SK-N-SH (cell line): ENCODE data around the gene SP140.

Experiments used
- EP300 ChIP-seq, 2 experiments: IDR thresholded peaks; 2 replicates each; pipeline versions ENCODE4 v1.4.0 to v1.6.1; 2012; ENCODE audit warnings: borderline replicate concordance in 1 of 2, low read depth in 1 of 2, low read length in 1 of 2
- EZH2phosphoT487 ChIP-seq: fragments of 200-600 bp; sonication (generic); IDR thresholded peaks from 2 replicates; pipeline ENCODE4 v1.6.1; 2017; ENCODE audit warnings: low read depth, mixed run types, mild to moderate bottlenecking, antibody characterized with exemption, moderate library complexity, borderline replicate concordance
- GABPA ChIP-seq: IDR thresholded peaks from 2 replicates; pipeline ENCODE4 v1.4.0; 2012; ENCODE audit warnings: low read depth, mild to moderate bottlenecking
- NFIC ChIP-seq: IDR thresholded peaks from 2 replicates; pipeline ENCODE4 v1.4.0; 2012; ENCODE audit warnings: borderline replicate concordance
- NRF1 ChIP-seq: IDR thresholded peaks from 2 replicates; pipeline ENCODE4 v1.6.1; 2012; ENCODE audit warnings: low read depth, mild to moderate bottlenecking, low read length
- RAD21 ChIP-seq: IDR thresholded peaks from 2 replicates; pipeline ENCODE4 v1.6.1; 2012; ENCODE audit warnings: mild to moderate bottlenecking, low read length
- SIN3A ChIP-seq: IDR thresholded peaks from 2 replicates; pipeline ENCODE4 v1.6.1; 2012; ENCODE audit warnings: low read depth, mild to moderate bottlenecking, low read length, moderate library complexity, borderline replicate concordance
- SMC3 ChIP-seq: IDR thresholded peaks from 2 replicates; pipeline ENCODE4 v1.6.1; 2012; ENCODE audit warnings: low read depth, low read length, improper control_type of control experiment
- TAF1 ChIP-seq: IDR thresholded peaks from 2 replicates; pipeline ENCODE4 v1.6.1; 2012; ENCODE audit warnings: low read depth, mild to moderate bottlenecking, low read length, moderate library complexity, borderline replicate concordance
- YY1 ChIP-seq: IDR thresholded peaks from 2 replicates; pipeline ENCODE4 v1.4.0; 2012; ENCODE audit warnings: low read depth, mild to moderate bottlenecking
- TF ChIP-seq, protein P1 (sequence below): fragments of 200-600 bp; sonication (generic); IDR thresholded peaks from 2 replicates; pipeline ENCODE4 v1.6.1; 2017; ENCODE audit warnings: antibody characterized with exemption, mild to moderate bottlenecking, moderate library complexity

GRCh38 chr2:230356084-230356483, 130.5 kb downstream of the SP140 start:
- TF ChIP-seq SIN3A (no peak), EP300 (IDR thresholded peaks at IDR 0.05; ENCODE audit: borderline replicate concordance in 1 of 2, low read depth in 1 of 2, low read length in 1 of 2) (no peak), GABPA (no peak), RAD21 (no peak), NFIC (no peak), NRF1 (no peak), TAF1 (no peak), SMC3 (no peak), YY1 (no peak), EZH2phosphoT487 (no peak)
- TF ChIP-seq, protein P1, sequence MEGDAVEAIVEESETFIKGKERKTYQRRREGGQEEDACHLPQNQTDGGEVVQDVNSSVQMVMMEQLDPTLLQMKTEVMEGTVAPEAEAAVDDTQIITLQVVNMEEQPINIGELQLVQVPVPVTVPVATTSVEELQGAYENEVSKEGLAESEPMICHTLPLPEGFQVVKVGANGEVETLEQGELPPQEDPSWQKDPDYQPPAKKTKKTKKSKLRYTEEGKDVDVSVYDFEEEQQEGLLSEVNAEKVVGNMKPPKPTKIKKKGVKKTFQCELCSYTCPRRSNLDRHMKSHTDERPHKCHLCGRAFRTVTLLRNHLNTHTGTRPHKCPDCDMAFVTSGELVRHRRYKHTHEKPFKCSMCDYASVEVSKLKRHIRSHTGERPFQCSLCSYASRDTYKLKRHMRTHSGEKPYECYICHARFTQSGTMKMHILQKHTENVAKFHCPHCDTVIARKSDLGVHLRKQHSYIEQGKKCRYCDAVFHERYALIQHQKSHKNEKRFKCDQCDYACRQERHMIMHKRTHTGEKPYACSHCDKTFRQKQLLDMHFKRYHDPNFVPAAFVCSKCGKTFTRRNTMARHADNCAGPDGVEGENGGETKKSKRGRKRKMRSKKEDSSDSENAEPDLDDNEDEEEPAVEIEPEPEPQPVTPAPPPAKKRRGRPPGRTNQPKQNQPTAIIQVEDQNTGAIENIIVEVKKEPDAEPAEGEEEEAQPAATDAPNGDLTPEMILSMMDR = no peak
